Liver (tissue), 9 donors: ENCODE measurements around the gene MADCAM1. TPM values are rescaled to one million over a fixed set of nuclear protein-coding genes. Genes with fewer than 3 reads are reported as not detected.

Experiments
- DNase-seq: peaks from one replicate; pipeline ENCODE4 v3.0.0-alpha.2; 2017; ENCODE audit warnings: low spot score
- H3K27ac ChIP-seq, 2 donors: one replicate each; pipeline ENCODE4 v1.7.0; 2013; ENCODE audit warnings: inconsistent platforms in 2 of 2, low read length in 2 of 2, control low read depth in 1 of 2, low read depth in 1 of 2, mild to moderate bottlenecking in 1 of 2
- H3K27me3 ChIP-seq, 4 donors: one replicate each; pipeline versions ENCODE4 v1.6.1 to v1.7.0; 2013; ENCODE audit warnings: low read length in 3 of 4, inconsistent platforms in 1 of 4, mild to moderate bottlenecking in 1 of 4, moderate library complexity in 1 of 4; ENCODE audit not compliant: control insufficient read depth in 4 of 4, insufficient read depth in 4 of 4
- H3K36me3 ChIP-seq, 4 donors: one replicate each; pipeline versions ENCODE4 v1.6.1 to v1.7.0; 2013; ENCODE audit warnings: low read length in 3 of 4, mild to moderate bottlenecking in 3 of 4, low read depth in 1 of 4, moderate library complexity in 1 of 4; ENCODE audit not compliant: control insufficient read depth in 4 of 4, insufficient read depth in 3 of 4
- H3K4me1 ChIP-seq, 4 donors: one replicate each; pipeline versions ENCODE4 v1.6.1 to v1.7.0; 2013; ENCODE audit warnings: low read length in 3 of 4, mild to moderate bottlenecking in 3 of 4, moderate library complexity in 1 of 4; ENCODE audit not compliant: control insufficient read depth in 4 of 4, insufficient read depth in 4 of 4
- H3K4me3 ChIP-seq, 3 donors: one replicate each; pipeline versions ENCODE4 v1.6.1 to v1.7.0; 2013; ENCODE audit warnings: low read length in 3 of 3, control low read depth in 1 of 3, low read depth in 1 of 3, mild to moderate bottlenecking in 1 of 3
- H3K9ac ChIP-seq, 2 donors: one replicate each; pipeline ENCODE4 v1.7.0; 2013; ENCODE audit warnings: low read length in 2 of 2, mild to moderate bottlenecking in 2 of 2, moderate library complexity in 2 of 2, control low read depth in 1 of 2, low read depth in 1 of 2
- H3K9me3 ChIP-seq, 4 donors: one replicate each; pipeline versions ENCODE4 v1.6.1 to v1.7.0; 2013; ENCODE audit warnings: low read length in 3 of 4; ENCODE audit not compliant: control insufficient read depth in 4 of 4
- EGR1 ChIP-seq, 2 donors: IDR thresholded peaks; 2 replicates each; pipeline ENCODE4 v1.6.1; 2016 to 2018; ENCODE audit warnings: antibody characterized with exemption in 2 of 2, low read depth in 2 of 2
- FOXA1 ChIP-seq: IDR thresholded peaks from 2 replicates; pipeline ENCODE4 v1.6.1; 2016; ENCODE audit warnings: antibody characterized with exemption
- FOXA2 ChIP-seq: IDR thresholded peaks from 2 replicates; pipeline ENCODE4 v1.6.1; 2016; ENCODE audit warnings: antibody characterized with exemption
- GABPA ChIP-seq, 2 donors: IDR thresholded peaks in 1 of 2; conservative IDR thresholded peaks in 1 of 2; 2 replicates each; pipeline ENCODE4 v1.6.1; 2016; ENCODE audit warnings: antibody characterized with exemption in 2 of 2, mild to moderate bottlenecking in 1 of 2, moderate library complexity in 1 of 2
- HNF4A ChIP-seq, 2 donors: conservative IDR thresholded peaks; 2 replicates each; pipeline ENCODE4 v1.6.1; 2016; ENCODE audit warnings: antibody characterized with exemption in 2 of 2, mild to moderate bottlenecking in 2 of 2
- HNF4G ChIP-seq: IDR thresholded peaks from 2 replicates; pipeline ENCODE4 v1.6.1; 2016; ENCODE audit warnings: antibody characterized with exemption
- JUND ChIP-seq, 2 donors: IDR thresholded peaks; 2 replicates each; pipeline ENCODE4 v1.6.1; 2016; ENCODE audit warnings: antibody characterized with exemption in 2 of 2
- NR2F2 ChIP-seq: IDR thresholded peaks from 2 replicates; pipeline ENCODE4 v1.6.1; 2016; ENCODE audit warnings: antibody characterized with exemption
- RAD21 ChIP-seq, 2 donors: IDR thresholded peaks; 2 replicates each; pipeline ENCODE4 v1.6.1; 2016; ENCODE audit warnings: antibody characterized with exemption in 2 of 2, mild to moderate bottlenecking in 2 of 2
- RXRA ChIP-seq, 2 donors: IDR thresholded peaks; 2 replicates each; pipeline ENCODE4 v1.6.1; 2017 to 2018; ENCODE audit warnings: antibody characterized with exemption in 2 of 2, mild to moderate bottlenecking in 1 of 2
- SP1 ChIP-seq: IDR thresholded peaks from 2 replicates; pipeline ENCODE4 v1.6.1; 2018; ENCODE audit warnings: antibody characterized with exemption, mild to moderate bottlenecking
- YY1 ChIP-seq: IDR thresholded peaks from 2 replicates; pipeline ENCODE4 v1.6.1; 2016; ENCODE audit warnings: antibody characterized with exemption, mild to moderate bottlenecking
- WGBS: extraction: QIAGEN DNeasy Blood & Tissue Kit; methylation state at CpG from one replicate; pipeline ENCODE4 v1.1.7; 2013; 5-methylcytosine and 5-hydroxymethylcytosine counted together
- polyA plus RNA-seq, 2 donors: library from polyadenylated mRNA; stranded (reverse) in 1 of 2; unstranded in 1 of 2; fragments of 200-250 nt in 1 of 2; fragments of >200 nt in 1 of 2; fragmentation: Nextera tagmentation in 1 of 2; extraction: Ambion mirVana in 1 of 2; gene quantifications; one replicate each; pipeline versions ENCODE4 v1.2.1 to v1.2.3, GENCODE V29; 2013 to 2015
- total RNA-seq, 2 donors: library from RNA; depleted of rRNA; stranded (reverse); fragments of >200 nt; gene quantifications; one replicate each; pipeline ENCODE4 v1.2.3, GENCODE V29; 2014
- TF ChIP-seq, protein P1 (sequence below): IDR thresholded peaks from 2 replicates; pipeline ENCODE4 v1.6.1; 2016; ENCODE audit warnings: antibody characterized with exemption
- TF ChIP-seq, protein P2 (sequence below): IDR thresholded peaks from 2 replicates; pipeline ENCODE4 v1.6.1; 2016; ENCODE audit warnings: antibody characterized with exemption
- TF ChIP-seq, protein P3 (sequence below): IDR thresholded peaks from 2 replicates; pipeline ENCODE4 v1.6.1; 2016; ENCODE audit warnings: antibody characterized with exemption
- TF ChIP-seq, protein P4 (sequence below): IDR thresholded peaks from 2 replicates; pipeline ENCODE4 v1.6.1; 2016; ENCODE audit warnings: antibody characterized with exemption, mild to moderate bottlenecking
- TF ChIP-seq, protein P5 (sequence below): fragments of 150-350 bp; IDR thresholded peaks from 2 replicates; pipeline ENCODE4 v1.5.1; 2017; ENCODE audit warnings: improper control_type of control experiment, low read depth, low read length; ENCODE audit not compliant: missing input control
- donor health status: healthy.
- donor health status: healthy.
- donor health status: healthy.
- donor health status: healthy.
- donor health status: healthy.

Gene MADCAM1
- total and polyA plus RNA-seq, 4 donors = 0.17 to 0.32 (median 0.24) TPM

DNA sequence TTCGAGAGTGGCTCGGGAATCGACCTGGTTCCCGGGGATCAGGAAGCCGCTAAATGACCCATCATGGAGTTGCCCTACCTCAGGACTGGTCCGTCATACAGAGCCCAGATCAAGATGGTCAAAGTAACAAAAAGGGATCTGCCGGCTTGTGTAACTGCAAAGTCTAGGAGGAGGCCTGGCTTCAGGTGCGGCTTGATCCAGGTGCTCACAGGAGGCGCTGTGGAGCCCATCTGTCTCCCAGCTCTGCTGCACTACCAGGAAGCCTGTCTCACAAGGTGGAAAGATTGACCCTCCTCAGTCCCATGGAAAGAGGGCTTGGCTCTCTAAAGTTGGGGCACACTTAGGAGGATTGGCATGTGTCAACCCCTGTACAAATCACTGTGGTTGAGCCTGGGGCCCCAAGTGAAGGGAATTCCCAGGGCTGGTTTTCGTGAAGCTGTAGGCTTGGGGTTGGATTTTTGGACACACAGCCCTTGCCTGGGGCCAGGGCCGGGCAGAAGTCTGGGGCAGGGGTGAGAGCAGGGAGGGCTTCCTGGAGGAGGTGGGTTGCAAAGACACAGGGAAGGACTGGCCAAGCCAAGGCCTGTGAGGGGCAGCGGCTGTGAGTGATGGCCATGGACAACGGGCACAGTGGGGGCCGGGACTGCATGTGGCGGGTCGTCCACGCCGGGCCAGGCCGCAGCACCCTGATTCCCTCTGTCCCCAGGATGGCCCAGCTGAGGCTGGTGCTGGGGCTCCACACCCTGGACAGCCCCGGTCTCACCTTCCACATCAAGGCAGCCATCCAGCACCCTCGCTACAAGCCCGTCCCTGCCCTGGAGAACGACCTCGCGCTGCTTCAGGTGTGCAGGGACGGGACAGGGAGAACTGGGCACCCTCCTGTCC is 51.8 kb downstream of the MADCAM1 start:
- WGBS = 86% methylated on average over 26 of the region's 26 CpGs
- no peak for TF ChIP-seq FOXA2
- TF ChIP-seq EGR1 (IDR thresholded peaks at IDR 0.05; ENCODE audit: low read depth in 2 of 2) = no peak
- TF ChIP-seq FOXA1 = no peak
- TF ChIP-seq, protein P1, sequence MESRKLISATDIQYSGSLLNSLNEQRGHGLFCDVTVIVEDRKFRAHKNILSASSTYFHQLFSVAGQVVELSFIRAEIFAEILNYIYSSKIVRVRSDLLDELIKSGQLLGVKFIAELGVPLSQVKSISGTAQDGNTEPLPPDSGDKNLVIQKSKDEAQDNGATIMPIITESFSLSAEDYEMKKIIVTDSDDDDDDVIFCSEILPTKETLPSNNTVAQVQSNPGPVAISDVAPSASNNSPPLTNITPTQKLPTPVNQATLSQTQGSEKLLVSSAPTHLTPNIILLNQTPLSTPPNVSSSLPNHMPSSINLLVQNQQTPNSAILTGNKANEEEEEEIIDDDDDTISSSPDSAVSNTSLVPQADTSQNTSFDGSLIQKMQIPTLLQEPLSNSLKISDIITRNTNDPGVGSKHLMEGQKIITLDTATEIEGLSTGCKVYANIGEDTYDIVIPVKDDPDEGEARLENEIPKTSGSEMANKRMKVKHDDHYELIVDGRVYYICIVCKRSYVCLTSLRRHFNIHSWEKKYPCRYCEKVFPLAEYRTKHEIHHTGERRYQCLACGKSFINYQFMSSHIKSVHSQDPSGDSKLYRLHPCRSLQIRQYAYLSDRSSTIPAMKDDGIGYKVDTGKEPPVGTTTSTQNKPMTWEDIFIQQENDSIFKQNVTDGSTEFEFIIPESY = no peak
- no peak for TF ChIP-seq YY1
- TF ChIP-seq GABPA (IDR thresholded peaks at IDR 0.05 in 1 of 2, conservative IDR thresholded peaks at IDR 0.05 in 1 of 2) = no peak

DNA sequence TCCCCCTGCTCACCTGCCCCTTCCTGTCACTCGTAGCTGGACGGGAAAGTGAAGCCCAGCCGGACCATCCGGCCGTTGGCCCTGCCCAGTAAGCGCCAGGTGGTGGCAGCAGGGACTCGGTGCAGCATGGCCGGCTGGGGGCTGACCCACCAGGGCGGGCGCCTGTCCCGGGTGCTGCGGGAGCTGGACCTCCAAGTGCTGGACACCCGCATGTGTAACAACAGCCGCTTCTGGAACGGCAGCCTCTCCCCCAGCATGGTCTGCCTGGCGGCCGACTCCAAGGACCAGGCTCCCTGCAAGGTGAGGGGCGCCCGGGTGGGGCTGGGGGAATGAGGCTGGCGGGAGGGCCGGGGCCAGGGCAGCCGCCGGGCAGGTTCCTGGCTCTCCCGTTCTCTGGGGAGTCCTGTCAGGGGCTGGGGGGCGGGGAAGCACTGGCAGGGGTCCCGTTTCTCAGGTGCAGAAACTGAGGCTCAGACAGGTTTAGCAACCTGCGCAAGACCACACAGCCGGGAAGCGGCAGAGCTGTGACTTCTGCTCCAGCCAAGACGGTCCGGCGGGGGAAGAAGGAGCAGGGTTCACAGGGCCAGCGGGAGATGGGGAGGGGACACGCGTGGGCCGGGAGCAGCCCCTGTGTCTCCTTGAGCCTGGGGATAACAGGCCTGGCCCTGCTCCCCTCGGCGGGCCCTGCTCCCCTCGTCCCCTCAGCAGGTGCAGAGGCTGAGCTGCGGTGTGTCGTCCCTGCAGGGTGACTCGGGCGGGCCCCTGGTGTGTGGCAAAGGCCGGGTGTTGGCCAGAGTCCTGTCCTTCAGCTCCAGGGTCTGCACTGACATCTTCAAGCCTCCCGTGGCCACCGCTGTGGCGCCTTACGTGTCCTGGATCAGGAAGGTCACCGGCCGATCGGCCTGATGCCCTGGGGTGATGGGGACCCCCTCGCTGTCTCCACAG is 52.9 kb downstream of the MADCAM1 start:
- TF ChIP-seq SP1 (no peak), RAD21 (IDR thresholded peaks at IDR 0.05) (no peak), GABPA (IDR thresholded peaks at IDR 0.05 in 1 of 2, conservative IDR thresholded peaks at IDR 0.05 in 1 of 2) (no peak), YY1 (no peak), HNF4G (no peak), RXRA (IDR thresholded peaks at IDR 0.05) (no peak), NR2F2 (no peak), FOXA1 (no peak), FOXA2 (no peak), EGR1 (IDR thresholded peaks at IDR 0.05; ENCODE audit: low read depth in 2 of 2) (no peak), HNF4A (conservative IDR thresholded peaks at IDR 0.05) (no peak), JUND (IDR thresholded peaks at IDR 0.05) (no peak)
- TF ChIP-seq, protein P2, sequence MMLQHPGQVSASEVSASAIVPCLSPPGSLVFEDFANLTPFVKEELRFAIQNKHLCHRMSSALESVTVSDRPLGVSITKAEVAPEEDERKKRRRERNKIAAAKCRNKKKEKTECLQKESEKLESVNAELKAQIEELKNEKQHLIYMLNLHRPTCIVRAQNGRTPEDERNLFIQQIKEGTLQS = no peak
- TF ChIP-seq, protein P3, sequence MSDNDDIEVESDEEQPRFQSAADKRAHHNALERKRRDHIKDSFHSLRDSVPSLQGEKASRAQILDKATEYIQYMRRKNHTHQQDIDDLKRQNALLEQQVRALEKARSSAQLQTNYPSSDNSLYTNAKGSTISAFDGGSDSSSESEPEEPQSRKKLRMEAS = no peak
- TF ChIP-seq, protein P1 = no peak
- TF ChIP-seq, protein P4, sequence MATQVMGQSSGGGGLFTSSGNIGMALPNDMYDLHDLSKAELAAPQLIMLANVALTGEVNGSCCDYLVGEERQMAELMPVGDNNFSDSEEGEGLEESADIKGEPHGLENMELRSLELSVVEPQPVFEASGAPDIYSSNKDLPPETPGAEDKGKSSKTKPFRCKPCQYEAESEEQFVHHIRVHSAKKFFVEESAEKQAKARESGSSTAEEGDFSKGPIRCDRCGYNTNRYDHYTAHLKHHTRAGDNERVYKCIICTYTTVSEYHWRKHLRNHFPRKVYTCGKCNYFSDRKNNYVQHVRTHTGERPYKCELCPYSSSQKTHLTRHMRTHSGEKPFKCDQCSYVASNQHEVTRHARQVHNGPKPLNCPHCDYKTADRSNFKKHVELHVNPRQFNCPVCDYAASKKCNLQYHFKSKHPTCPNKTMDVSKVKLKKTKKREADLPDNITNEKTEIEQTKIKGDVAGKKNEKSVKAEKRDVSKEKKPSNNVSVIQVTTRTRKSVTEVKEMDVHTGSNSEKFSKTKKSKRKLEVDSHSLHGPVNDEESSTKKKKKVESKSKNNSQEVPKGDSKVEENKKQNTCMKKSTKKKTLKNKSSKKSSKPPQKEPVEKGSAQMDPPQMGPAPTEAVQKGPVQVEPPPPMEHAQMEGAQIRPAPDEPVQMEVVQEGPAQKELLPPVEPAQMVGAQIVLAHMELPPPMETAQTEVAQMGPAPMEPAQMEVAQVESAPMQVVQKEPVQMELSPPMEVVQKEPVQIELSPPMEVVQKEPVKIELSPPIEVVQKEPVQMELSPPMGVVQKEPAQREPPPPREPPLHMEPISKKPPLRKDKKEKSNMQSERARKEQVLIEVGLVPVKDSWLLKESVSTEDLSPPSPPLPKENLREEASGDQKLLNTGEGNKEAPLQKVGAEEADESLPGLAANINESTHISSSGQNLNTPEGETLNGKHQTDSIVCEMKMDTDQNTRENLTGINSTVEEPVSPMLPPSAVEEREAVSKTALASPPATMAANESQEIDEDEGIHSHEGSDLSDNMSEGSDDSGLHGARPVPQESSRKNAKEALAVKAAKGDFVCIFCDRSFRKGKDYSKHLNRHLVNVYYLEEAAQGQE = no peak
- TF ChIP-seq, protein P5, sequence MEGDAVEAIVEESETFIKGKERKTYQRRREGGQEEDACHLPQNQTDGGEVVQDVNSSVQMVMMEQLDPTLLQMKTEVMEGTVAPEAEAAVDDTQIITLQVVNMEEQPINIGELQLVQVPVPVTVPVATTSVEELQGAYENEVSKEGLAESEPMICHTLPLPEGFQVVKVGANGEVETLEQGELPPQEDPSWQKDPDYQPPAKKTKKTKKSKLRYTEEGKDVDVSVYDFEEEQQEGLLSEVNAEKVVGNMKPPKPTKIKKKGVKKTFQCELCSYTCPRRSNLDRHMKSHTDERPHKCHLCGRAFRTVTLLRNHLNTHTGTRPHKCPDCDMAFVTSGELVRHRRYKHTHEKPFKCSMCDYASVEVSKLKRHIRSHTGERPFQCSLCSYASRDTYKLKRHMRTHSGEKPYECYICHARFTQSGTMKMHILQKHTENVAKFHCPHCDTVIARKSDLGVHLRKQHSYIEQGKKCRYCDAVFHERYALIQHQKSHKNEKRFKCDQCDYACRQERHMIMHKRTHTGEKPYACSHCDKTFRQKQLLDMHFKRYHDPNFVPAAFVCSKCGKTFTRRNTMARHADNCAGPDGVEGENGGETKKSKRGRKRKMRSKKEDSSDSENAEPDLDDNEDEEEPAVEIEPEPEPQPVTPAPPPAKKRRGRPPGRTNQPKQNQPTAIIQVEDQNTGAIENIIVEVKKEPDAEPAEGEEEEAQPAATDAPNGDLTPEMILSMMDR = no peak
- Histone ChIP-seq H3K9ac (no peak overlapping the region), H3K27ac (no peak overlapping the region), H3K36me3 (no peaks in the 10 kb centered on the region), H3K27me3 (no peaks in the 10 kb centered on the region), H3K4me1 (no peaks in the 10 kb centered on the region), H3K4me3 (no peak overlapping the region), H3K9me3 (no peaks in the 10 kb centered on the region)
- DNase-seq = no peak
- 77% methylated on average over 52 of the region's 52 CpGs for WGBS

More for the DNA sequence above, 51.8 kb downstream of the MADCAM1 start:
- Histone ChIP-seq H3K9ac (no peak overlapping the region), H3K36me3 (no peaks in the 10 kb centered on the region), H3K27me3 (no peaks in the 10 kb centered on the region), H3K4me1 (no peaks in the 10 kb centered on the region), H3K4me3 (no peak overlapping the region), H3K27ac (no peak overlapping the region), H3K9me3 (no peaks in the 10 kb centered on the region)
- DNase-seq = no peak
